ENCODE measurements around the gene TAX1BP1.

Gene TAX1BP1

DNA sequence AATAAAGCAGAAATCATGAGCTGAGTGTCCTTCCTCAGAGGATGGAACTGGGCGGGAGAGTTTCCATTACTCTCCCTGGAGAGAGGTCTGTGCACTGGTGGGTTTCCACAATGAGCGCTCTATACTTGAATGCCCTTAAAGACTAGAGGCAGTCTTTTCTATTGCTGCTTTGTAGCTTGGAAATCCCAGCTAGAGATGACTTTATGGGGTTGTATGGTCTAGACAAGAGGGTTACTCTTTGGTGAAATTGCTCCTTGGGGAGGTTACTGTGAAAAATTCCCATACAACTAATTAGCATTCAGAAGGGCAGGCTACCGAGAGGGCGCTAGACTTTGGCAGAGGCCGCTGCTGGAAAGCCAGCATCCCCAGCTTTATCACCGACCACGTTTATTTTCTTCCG is 136.8 kb downstream of the TAX1BP1 start:
- no peak for DNase-seq
- no peak overlapping the region for H2AK5ac ChIP-seq (ENCODE audit: low read length)
- H3K23ac ChIP-seq (ENCODE audit: low read length) = no peak overlapping the region
- no peaks in the 10 kb centered on the region for H3K36me3 ChIP-seq (ENCODE audit: control insufficient read depth, insufficient read depth, low read length)
- H4K5ac ChIP-seq (ENCODE audit: low read length) = no peak overlapping the region
- H3K56ac ChIP-seq (ENCODE audit: low read length) = no peak overlapping the region
- no peaks in the 10 kb centered on the region for H3K79me2 ChIP-seq (ENCODE audit: control insufficient read depth, insufficient read depth, low read length)
- H2BK15ac ChIP-seq (replicated peaks; ENCODE audit: low read depth) = no peak overlapping the region
- no peak overlapping the region for H3K18ac ChIP-seq (ENCODE audit: low read length)
- H3K4ac ChIP-seq (ENCODE audit: low read depth, low read length) = no peak overlapping the region
- no peaks in the 10 kb centered on the region for H3K4me1 ChIP-seq (ENCODE audit: control insufficient read depth, low read depth, low read length)
- H2BK5ac ChIP-seq (ENCODE audit: low read length) = no peak overlapping the region
- H3K79me1 ChIP-seq (ENCODE audit: low read length) = no peaks in the 10 kb centered on the region
- H3K27me3 ChIP-seq (ENCODE audit: insufficient read depth, low read length, poor library complexity) = no peaks in the 10 kb centered on the region
- H4K8ac ChIP-seq (ENCODE audit: low read depth, low read length) = no peak overlapping the region
- no peak overlapping the region for H3K27ac ChIP-seq (ENCODE audit: low read depth, low read length)
- no CpG with 5 or more reads among the region's 8 CpGs for WGBS (ENCODE audit: extremely low coverage, insufficient coverage, low lambda C conversion rate)
- H3K4me3 ChIP-seq (ENCODE audit: low read length) = no peak overlapping the region
- no peak overlapping the region for H3K4me2 ChIP-seq (ENCODE audit: low read length)
- no peak overlapping the region for H3K9ac ChIP-seq (ENCODE audit: low read length)
- H2BK120ac ChIP-seq (ENCODE audit: low read depth, low read length) = no peak overlapping the region

Measured in mesendoderm (in vitro differentiated cells).